GM12878 (cell line): ENCODE data around the gene MYOZ1. TPM values are rescaled to one million over a fixed set of nuclear protein-coding genes. Genes with fewer than 3 reads are reported as not detected.

ENCODE experiments used
- ATAC-seq: fragments of 200-7000 bp; cut with Tn5 transposase; 3 replicates; pipeline ENCODE4 v1.9.1; 2020; ENCODE audit warnings: mild to moderate bottlenecking, moderate library complexity
- BruUV-seq: library from RNA; stranded (reverse); fragments of 400-500 nt; replicated peaks from 2 replicates; lab custom pipeline; 2021; lab: Mats Ljungman, UMichigan
- CTCF ChIA-PET: fragments of 300-600 bp; sonication (Branson Sonifier 250); formaldehyde crosslinking; extraction: SDS; loops from one replicate; lab custom pipeline; 2021; ENCODE audit warnings: inconsistent platforms; lab: Yijun Ruan, JAX
- POLR2A ChIA-PET: fragments of 350-600 bp; formaldehyde crosslinking; extraction: SDS; loops from one replicate; lab custom pipeline; 2021; ENCODE audit warnings: inconsistent platforms; lab: Charles Lee
- RAD21 ChIA-PET: fragments of 300-600 bp; sonication (Branson Sonifier 250); formaldehyde crosslinking; loops from one replicate; lab custom pipeline; 2023; ENCODE audit warnings: antibody characterized with exemption; ENCODE audit not compliant: unreplicated experiment; lab: Charles Lee
- SMC1A ChIA-PET: fragments of 300-600 bp; sonication (Branson Sonifier 250); formaldehyde crosslinking; loops from one replicate; lab custom pipeline; 2023; ENCODE audit not compliant: unreplicated experiment, uncharacterized antibody; lab: Charles Lee
- DNase-seq: peaks from one replicate; pipeline ENCODE4 v3.0.0-alpha.2; 2011; ENCODE audit warnings: low read depth, low spot score
- FAIRE-seq: peaks from 3 replicates; lab custom pipeline; 2011; peaks lifted over from hg19 to GRCh38; lab: Jason Lieb, UNC
- H2AFZ ChIP-seq: 2 replicates; pipeline ENCODE4 v1.6.0; 2011; ENCODE audit warnings: low read depth, low read length, control low read depth; ENCODE audit not compliant: control insufficient read depth
- H3K27ac ChIP-seq: 2 replicates; pipeline ENCODE4 v1.5.1; 2011; ENCODE audit warnings: control low read depth; ENCODE audit not compliant: control insufficient read depth, insufficient read depth
- H3K27me3 ChIP-seq, 2 experiments: replicated peaks in 1 of 2; 2 replicates each; pipeline versions ENCODE4 v1.6.0 to v1.6.1; 2011; ENCODE audit warnings: low read length in 1 of 2; ENCODE audit not compliant: control insufficient read depth in 2 of 2, insufficient read depth in 2 of 2
- H3K36me3 ChIP-seq, 2 experiments: 2 replicates each; pipeline ENCODE4 v1.5.1; 2011; ENCODE audit warnings: low read length in 1 of 2; ENCODE audit not compliant: control insufficient read depth in 2 of 2, insufficient read depth in 2 of 2
- H3K4me1 ChIP-seq: 2 replicates; pipeline ENCODE4 v1.6.1; 2011; ENCODE audit warnings: mild to moderate bottlenecking, low read length, moderate library complexity, mixed read lengths; ENCODE audit not compliant: control insufficient read depth, insufficient read depth
- H3K4me2 ChIP-seq: 2 replicates; pipeline ENCODE4 v1.6.0; 2011; ENCODE audit warnings: control low read depth; ENCODE audit not compliant: control insufficient read depth, insufficient read depth
- H3K4me3 ChIP-seq: fragments of 200-600 bp; sonication (generic); 2 replicates; pipeline ENCODE4 v1.5.1; 2016
- H3K79me2 ChIP-seq: 2 replicates; pipeline ENCODE4 v1.6.0; 2011; ENCODE audit warnings: low read length; ENCODE audit not compliant: control insufficient read depth, insufficient read depth
- H3K9ac ChIP-seq: 2 replicates; pipeline ENCODE4 v1.8.0; 2011; ENCODE audit warnings: low read length, control low read depth, mixed read lengths; ENCODE audit not compliant: control insufficient read depth, insufficient read depth
- H3K9me3 ChIP-seq: replicated peaks from 3 replicates; pipeline ENCODE4 v1.5.1; 2011; ENCODE audit warnings: mild to moderate bottlenecking, low read length; ENCODE audit not compliant: control insufficient read depth, insufficient read depth
- H4K20me1 ChIP-seq: 2 replicates; pipeline ENCODE4 v1.6.0; 2011; ENCODE audit not compliant: control insufficient read depth, insufficient read depth
- BRCA1 ChIP-seq: IDR thresholded peaks from 2 replicates; pipeline ENCODE4 v1.6.1; 2011; ENCODE audit warnings: low read depth, low read length, improper control_type of control experiment
- CREB1 ChIP-seq: IDR thresholded peaks from 2 replicates; pipeline ENCODE4 v1.6.1; 2012; ENCODE audit warnings: low read depth, mild to moderate bottlenecking, inconsistent platforms
- JUNB ChIP-seq: IDR thresholded peaks from 2 replicates; pipeline ENCODE4 v1.6.1; 2016; ENCODE audit warnings: antibody characterized with exemption, mild to moderate bottlenecking
- KAT2A ChIP-seq: conservative IDR thresholded peaks from 2 replicates; pipeline ENCODE4 v1.6.1; 2011; ENCODE audit warnings: low read depth, low read length; ENCODE audit not compliant: control insufficient read depth
- SPI1 ChIP-seq: IDR thresholded peaks from 2 replicates; pipeline ENCODE4 v1.6.1; 2011; ENCODE audit warnings: low read depth, mild to moderate bottlenecking, low read length, moderate library complexity, borderline replicate concordance; ENCODE audit not compliant: insufficient read depth
- TCF7 ChIP-seq: IDR thresholded peaks from 2 replicates; pipeline ENCODE4 v1.6.1; 2014; ENCODE audit warnings: antibody characterized with exemption, borderline replicate concordance
- WGBS: methylation state at CpG from one replicate; pipeline ENCODE4 v1.1.6; 2016; ENCODE audit warnings: low lambda C conversion rate; ENCODE audit not compliant: insufficient replicate concordance, insufficient coverage; ENCODE audit errors: missing lambda C conversion rate; 5-methylcytosine and 5-hydroxymethylcytosine counted together
- in situ Hi-C: fragments of 300-500 bp; cut with MboI; formaldehyde crosslinking; loops from 9 replicates; pipeline ENCODE4 v1.14.3; 2018; ENCODE audit warnings: mixed read lengths
- intact Hi-C: fragments of 100-400 bp; cut with micrococcal nuclease; formaldehyde crosslinking; loops from one replicate; pipeline ENCODE4 v1.14.2; 2022; ENCODE audit not compliant: unreplicated experiment
- polyA plus RNA-seq, 11 experiments: library from polyadenylated mRNA; depleted of rRNA in 4 of 11; unstranded in 6 of 11; stranded (reverse) in 5 of 11; fragments of >200 nt; fragmentation: Nextera tagmentation in 4 of 11; fragmentation: Illumina TruSeq in 1 of 11; extraction: Ambion mirVana in 4 of 11; extraction: Trizol in 1 of 11; gene quantifications; 1 replicate in 1 of 11; 2 replicates in 10 of 11; pipeline versions ENCODE4 v1.2.1 to v1.2.3, GENCODE V29; 2011 to 2016; ENCODE audit warnings: inconsistent platforms in 2 of 11, missing spikeins in 2 of 11, low read depth in 1 of 11
- total RNA-seq, 4 experiments: library from RNA; depleted of rRNA in 3 of 4; stranded (reverse); fragments of >200 nt in 3 of 4; fragmentation: Illumina TruSeq in 1 of 4; extraction: Trizol in 1 of 4; gene quantifications; 2 replicates each; pipeline versions ENCODE4 v1.2.1 to v1.2.3, GENCODE V29; 2013 to 2021

Gene MYOZ1
- total and polyA plus RNA-seq, 10 of the 15 experiments (the other 5 are each of a cell fraction or from before 2014, with no cell fraction given), result 0.05 to 2.0 (median 0.62) TPM

DNA sequence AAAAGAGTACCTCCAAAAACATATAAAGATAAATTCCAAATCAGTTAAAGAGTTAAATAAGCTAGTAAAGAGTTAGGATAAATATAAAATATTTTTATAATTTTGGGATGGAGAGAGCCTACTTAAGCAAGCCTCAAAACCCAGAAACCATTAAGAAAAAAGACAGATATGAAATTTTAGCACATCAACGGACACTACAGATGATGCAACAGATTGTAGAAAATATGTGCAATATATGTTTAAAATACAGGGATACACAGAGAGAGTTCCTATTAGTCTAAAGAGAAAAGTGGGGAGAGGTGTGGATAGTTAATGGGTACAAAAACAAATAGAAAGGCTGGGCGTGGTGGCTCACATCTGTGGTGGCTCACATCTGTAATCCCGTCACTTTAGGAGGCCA, 26.6 kb downstream of the MYOZ1 start:
- ChIA-PET SMC1A (no interaction called here), POLR2A (no interaction called here), RAD21 (no interaction called here), CTCF (no interaction called here)
- intact Hi-C loops, result no loop called here
- Histone ChIP-seq H3K9me3 (no peaks in the 10 kb centered on the region), H3K4me3 (no peak overlapping the region), H2AFZ (no peak overlapping the region), H3K4me1 (no peaks in the 10 kb centered on the region), H3K27ac (no peak overlapping the region), H3K36me3 (no peaks in the 10 kb centered on the region), H3K9ac (no peak overlapping the region), H3K79me2 (no peaks in the 10 kb centered on the region), H3K27me3 (no peaks in the 10 kb centered on the region), H3K4me2 (no peak overlapping the region), H4K20me1 (no peaks in the 10 kb centered on the region)
- no TSS peak for BruUV-seq
- 94% methylated on average over 3 of the region's 3 CpGs for WGBS
- no peak for FAIRE-seq
- no peak for TF ChIP-seq SPI1
- no peak for TF ChIP-seq JUNB
- TF ChIP-seq TCF7, result no peak
- no peak for DNase-seq
- no peak for ATAC-seq
- in situ Hi-C loops, result no loop called here

DNA sequence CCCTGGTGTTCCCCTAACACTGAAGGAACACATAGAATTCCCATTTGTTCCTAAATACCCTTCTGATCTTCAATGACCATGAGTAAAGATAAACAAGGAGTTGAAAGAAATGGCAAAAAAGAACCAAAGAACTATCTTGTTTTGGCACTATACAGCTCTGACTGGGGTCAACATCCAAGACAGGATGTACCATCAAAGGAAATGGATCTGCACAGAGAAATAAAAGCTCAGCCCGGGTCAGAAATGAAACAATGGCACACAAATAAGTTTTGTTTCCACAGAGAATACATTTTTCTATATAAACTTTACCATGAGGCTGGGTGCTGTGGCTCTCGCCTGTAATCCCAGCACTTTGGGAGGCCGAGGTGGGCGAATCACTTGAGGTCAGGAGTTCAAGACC, 32.2 kb downstream of the MYOZ1 start:
- Histone ChIP-seq H3K9ac (no peak overlapping the region), H4K20me1 (no peaks in the 10 kb centered on the region), H3K9me3 (no peaks in the 10 kb centered on the region), H3K79me2 (no peaks in the 10 kb centered on the region), H3K27ac (no peak overlapping the region), H3K4me2 (no peak overlapping the region), H3K27me3 (no peaks in the 10 kb centered on the region), H2AFZ (no peak overlapping the region), H3K36me3 (no peaks in the 10 kb centered on the region), H3K4me3 (no peak overlapping the region), H3K4me1 (no peaks in the 10 kb centered on the region)
- no peak for FAIRE-seq
- SMC1A ChIA-PET, result interaction anchor here (0.6 to 0.9 kb wide), 2 partner anchors 19 to 78 kb away, joined by 3 to 4 read pairs; no protein-coding TSS in a partner anchor
- CTCF ChIA-PET, result interaction anchor here (0.7 to 1.3 kb wide), 3 partner anchors 14 to 417 kb away, joined by 3 read pairs; no protein-coding TSS in a partner anchor
- TF ChIP-seq CREB1 (no peak), KAT2A (no peak), BRCA1 (no peak)
- WGBS, result 48% methylated on average over 4 of the region's 4 CpGs
- RAD21 ChIA-PET, result interaction anchor here (0.8 kb wide), 1 partner anchor 78 kb away, joined by 5 read pairs; no protein-coding TSS in a partner anchor
- in situ Hi-C loops (no loop called here), intact Hi-C loops (no loop called here)
- BruUV-seq, result no TSS peak
- ATAC-seq, result no peak
- POLR2A ChIA-PET, result interaction anchor here (0.9 kb wide), 1 partner anchor 18 kb away, joined by 3 read pairs; the partner anchor contains the start of gene USP54
- no peak for DNase-seq
